Ishikawa (cell line): Measurements from ENCODE around the gene POLR2L.

Experiments
- CEBPB ChIP-seq: IDR thresholded peaks from 2 replicates; pipeline ENCODE4 v1.6.1; 2012
- CREB1 ChIP-seq: IDR thresholded peaks from 2 replicates; pipeline ENCODE4 v1.6.1; 2012; ENCODE audit warnings: low read depth
- EP300 ChIP-seq: IDR thresholded peaks from 2 replicates; pipeline ENCODE4 v1.6.1; 2012; ENCODE audit warnings: borderline replicate concordance
- FOXM1 ChIP-seq: IDR thresholded peaks from 2 replicates; pipeline ENCODE4 v1.6.1; 2012; ENCODE audit warnings: low read depth, borderline replicate concordance
- NFIC ChIP-seq: IDR thresholded peaks from 2 replicates; pipeline ENCODE4 v1.6.1; 2012
- RAD21 ChIP-seq: IDR thresholded peaks from 2 replicates; pipeline ENCODE4 v1.6.1; 2012; ENCODE audit warnings: low read depth
- REST ChIP-seq: IDR thresholded peaks from 2 replicates; pipeline ENCODE4 v1.6.1; 2012; ENCODE audit warnings: low read depth, mild to moderate bottlenecking
- TAF1 ChIP-seq: IDR thresholded peaks from 2 replicates; pipeline ENCODE4 v1.6.1; 2012; ENCODE audit warnings: low read depth, mild to moderate bottlenecking
- TCF12 ChIP-seq: IDR thresholded peaks from 2 replicates; pipeline ENCODE4 v1.6.1; 2012; ENCODE audit warnings: low read depth
- YY1 ChIP-seq: IDR thresholded peaks from 2 replicates; pipeline ENCODE4 v1.6.1; 2012; ENCODE audit warnings: low read depth
- TF ChIP-seq, protein P1 (sequence below): IDR thresholded peaks from 2 replicates; pipeline ENCODE4 v1.6.1; 2012

DNA sequence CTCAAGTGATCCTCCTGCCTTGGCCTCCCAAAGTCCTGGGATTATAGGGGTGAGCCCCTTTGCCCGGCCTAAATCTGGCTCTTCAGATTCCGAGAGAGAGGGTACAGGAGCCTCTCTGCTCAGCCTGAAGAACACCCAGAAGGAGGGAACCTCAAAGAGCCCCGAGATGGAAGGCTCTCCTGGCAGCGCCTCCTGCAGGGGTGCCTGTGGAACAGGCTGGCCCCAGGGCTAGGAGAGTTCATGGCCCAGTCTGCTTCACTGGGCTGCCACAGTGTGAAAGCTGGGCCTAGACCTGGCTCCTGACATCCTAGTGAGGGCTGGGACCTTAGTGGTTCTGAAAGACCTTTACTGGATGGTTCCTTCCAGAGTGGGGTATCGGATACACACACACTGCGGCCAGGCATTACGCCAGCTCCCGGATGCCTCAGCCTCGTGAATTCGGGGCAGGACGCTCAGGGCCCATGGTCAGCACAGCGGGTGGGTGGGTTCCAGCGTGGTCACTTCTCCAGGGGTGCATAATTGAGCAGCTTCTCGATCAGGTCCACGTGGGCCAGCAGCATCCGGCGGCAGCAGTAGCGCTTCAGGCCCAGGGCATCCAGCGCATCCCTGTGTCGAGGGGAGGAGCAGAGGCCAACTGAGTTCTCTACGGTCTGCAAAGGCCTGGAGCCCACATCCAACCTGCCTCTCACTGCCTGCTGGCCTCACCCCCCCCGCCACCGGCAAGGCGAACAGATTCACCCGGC is 2.3 kb downstream of the POLR2L start:
- TF ChIP-seq YY1 (no peak), CREB1 (no peak), RAD21 (no peak), FOXM1 (no peak), EP300 (no peak), TAF1 (no peak), TCF12 (no peak), REST (no peak), NFIC (no peak), CEBPB (no peak)
- TF ChIP-seq, protein P1, sequence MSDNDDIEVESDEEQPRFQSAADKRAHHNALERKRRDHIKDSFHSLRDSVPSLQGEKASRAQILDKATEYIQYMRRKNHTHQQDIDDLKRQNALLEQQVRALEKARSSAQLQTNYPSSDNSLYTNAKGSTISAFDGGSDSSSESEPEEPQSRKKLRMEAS: no peak
